ENCODE results near the gene GBP1.

GBP1 gene

DNA sequence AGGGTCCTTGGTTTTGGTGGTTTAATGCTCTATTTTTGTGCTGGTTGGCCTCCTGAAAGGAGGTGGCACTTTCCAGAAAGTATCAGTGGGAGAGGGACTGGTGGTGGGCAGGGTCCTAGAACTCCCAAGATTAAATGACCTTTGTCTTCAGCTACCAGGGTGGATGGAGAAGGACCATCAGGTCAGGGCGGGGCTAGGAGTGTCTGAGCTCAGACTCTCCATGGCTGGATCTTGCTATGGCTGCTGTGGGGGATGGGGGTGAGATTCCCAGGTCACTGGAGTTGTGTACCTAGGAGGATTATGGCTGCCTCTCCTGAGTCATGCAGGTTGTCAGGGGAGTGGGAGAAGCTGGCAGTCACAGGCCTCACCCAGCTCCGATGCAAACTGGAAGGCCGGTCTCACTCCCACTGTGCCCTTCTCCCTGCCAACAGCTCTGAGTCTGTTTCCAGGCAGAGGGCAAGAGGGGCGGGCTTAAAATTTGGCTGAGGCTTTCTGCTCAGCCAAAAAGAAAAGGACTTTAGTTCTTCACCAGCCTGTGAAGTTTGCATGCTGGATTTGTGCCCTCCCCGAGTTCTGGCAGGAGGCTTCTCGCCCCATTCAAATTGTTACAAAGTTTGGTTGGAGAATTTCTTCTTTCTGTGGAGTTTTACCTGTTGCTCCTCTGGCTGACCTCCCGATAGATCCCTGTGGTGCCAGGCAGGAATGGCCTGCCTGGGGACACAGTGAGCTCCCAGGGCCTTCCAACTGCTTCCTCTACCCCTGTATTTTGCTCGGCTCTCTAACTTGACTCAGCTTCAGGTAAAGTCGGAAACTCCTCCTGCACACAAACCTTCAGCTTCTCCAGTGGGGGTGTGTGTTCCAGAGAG is 59.5 kb downstream of the GBP1 start:
- DNase-seq = no peak
